Measurements from ENCODE around the gene CBARP. TPM values are rescaled to one million over a fixed set of nuclear protein-coding genes. Genes with fewer than 3 reads are reported as not detected.

Gene CBARP
- total and polyA plus RNA-seq, 2 of the 13 experiments (the other 11 are each of a cell fraction or from before 2014, with no cell fraction given), result 1.2 to 1.4 TPM

GRCh38 chr19:1274852-1275259 lies 37.1 kb upstream of the CBARP start (continued):
- TF ChIP-seq RERE (CRISPR knock-in tag; IDR thresholded peaks at IDR 0.05; ENCODE audit: low read depth) (no peak; the same call in 1 of the 2 replicates), ATF7 (IDR thresholded peaks at IDR 0.05) (no peak), ATF7 (CRISPR knock-in tag; IDR thresholded peaks at IDR 0.05) (no peak), ZNF501 (CRISPR knock-in tag; IDR thresholded peaks at IDR 0.05) (no peak; the same call in 1 of the 2 replicates), ERF (CRISPR knock-in tag; IDR thresholded peaks at IDR 0.05) (no peak), SYNCRIP (IDR thresholded peaks at IDR 0.05; ENCODE audit: insufficient read depth, low read depth, low read length) (no peak), MZF1 (CRISPR knock-in tag; IDR thresholded peaks at IDR 0.05; ENCODE audit: borderline replicate concordance) (no peak), ZNF780A (CRISPR knock-in tag; IDR thresholded peaks at IDR 0.05) (no peak), ZSCAN20 (CRISPR knock-in tag; IDR thresholded peaks at IDR 0.05; ENCODE audit: borderline replicate concordance) (no peak), RBM39 (IDR thresholded peaks at IDR 0.05; ENCODE audit: low read depth, low read length, poor library complexity, severe bottlenecking) (no peak), ZFP62 (CRISPR knock-in tag; IDR thresholded peaks at IDR 0.05) (no peak), SATB2 (CRISPR knock-in tag; IDR thresholded peaks at IDR 0.05) (no peak), KMT2A (CRISPR knock-in tag; IDR thresholded peaks at IDR 0.05) (no peak), ARNT2 (CRISPR knock-in tag; IDR thresholded peaks at IDR 0.05; ENCODE audit: low read depth) (no peak), BATF2 (CRISPR knock-in tag; IDR thresholded peaks at IDR 0.05) (no peak), ARNTL (CRISPR knock-in tag; IDR thresholded peaks at IDR 0.05) (0 out of 2 replicates have a peak, but pooled peaks have one; percentile 7), ZNF430 (CRISPR knock-in tag; IDR thresholded peaks at IDR 0.05) (peak; percentile 37; the same call in 1 of the 2 replicates), ZNF580 (CRISPR knock-in tag; IDR thresholded peaks at IDR 0.05; ENCODE audit: borderline replicate concordance, low read depth) (no peak), ZNF552 (CRISPR knock-in tag; IDR thresholded peaks at IDR 0.05; ENCODE audit: borderline replicate concordance) (0 out of 2 replicates have a peak, but pooled peaks have one; percentile 34), YEATS2 (CRISPR knock-in tag; IDR thresholded peaks at IDR 0.05; ENCODE audit: borderline replicate concordance) (no peak), ZNF460 (CRISPR knock-in tag; IDR thresholded peaks at IDR 0.05; ENCODE audit: borderline replicate concordance) (no peak), GFI1 (CRISPR knock-in tag; IDR thresholded peaks at IDR 0.05; ENCODE audit: borderline replicate concordance) (0 out of 2 replicates have a peak, but pooled peaks have one; percentile 43), MYNN (CRISPR knock-in tag; IDR thresholded peaks at IDR 0.05; ENCODE audit: low read depth) (0 out of 2 replicates have a peak, but pooled peaks have one; percentile 67), TSC22D2 (CRISPR knock-in tag; IDR thresholded peaks at IDR 0.05; ENCODE audit: borderline replicate concordance) (no peak)
- TF ChIP-seq, protein P1, sequence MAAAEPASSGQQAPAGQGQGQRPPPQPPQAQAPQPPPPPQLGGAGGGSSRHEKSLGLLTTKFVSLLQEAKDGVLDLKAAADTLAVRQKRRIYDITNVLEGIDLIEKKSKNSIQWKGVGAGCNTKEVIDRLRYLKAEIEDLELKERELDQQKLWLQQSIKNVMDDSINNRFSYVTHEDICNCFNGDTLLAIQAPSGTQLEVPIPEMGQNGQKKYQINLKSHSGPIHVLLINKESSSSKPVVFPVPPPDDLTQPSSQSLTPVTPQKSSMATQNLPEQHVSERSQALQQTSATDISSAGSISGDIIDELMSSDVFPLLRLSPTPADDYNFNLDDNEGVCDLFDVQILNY (CRISPR knock-in tag; conservative IDR thresholded peaks at IDR 0.05), result no peak
